Glutamatergic neuron (in vitro differentiated cells): Measurements from ENCODE around the gene FANK1. TPM values are rescaled to one million over a fixed set of nuclear protein-coding genes. Genes with fewer than 3 reads are reported as not detected.

Experiments used
- DNase-seq: peaks from one replicate; pipeline ENCODE4 v3.0.0; 2022
- H3K27ac Mint-ChIP-seq: one replicate; pipeline ENCODE4 v1.8.0; 2020; ENCODE audit warnings: mild to moderate bottlenecking, mixed read lengths, inconsistent platforms; ENCODE audit not compliant: unreplicated experiment
- H3K27me3 Mint-ChIP-seq: one replicate; pipeline ENCODE4 v1.8.0; 2020; ENCODE audit warnings: mild to moderate bottlenecking, moderate library complexity, mixed read lengths, inconsistent platforms; ENCODE audit not compliant: unreplicated experiment
- H3K36me3 Mint-ChIP-seq: one replicate; pipeline ENCODE4 v1.8.0; 2020; ENCODE audit warnings: mild to moderate bottlenecking, mixed read lengths, inconsistent platforms; ENCODE audit not compliant: unreplicated experiment
- H3K4me1 Mint-ChIP-seq: one replicate; pipeline ENCODE4 v1.8.0; 2020; ENCODE audit warnings: mild to moderate bottlenecking, low read depth, mixed read lengths, inconsistent platforms; ENCODE audit not compliant: unreplicated experiment
- H3K4me3 Mint-ChIP-seq: one replicate; pipeline ENCODE4 v1.8.0; 2020; ENCODE audit warnings: mild to moderate bottlenecking, mixed read lengths, inconsistent platforms; ENCODE audit not compliant: unreplicated experiment
- H3K9me3 Mint-ChIP-seq: one replicate; pipeline ENCODE4 v1.8.0; 2020; ENCODE audit warnings: mild to moderate bottlenecking, moderate library complexity, mixed read lengths, inconsistent platforms; ENCODE audit not compliant: unreplicated experiment
- CTCF ChIP-seq: fragments of 200-600 bp; sonication (generic); IDR thresholded peaks from one replicate; pipeline ENCODE4 v1.5.0; 2021; ENCODE audit not compliant: partially characterized antibody, unreplicated experiment
- total RNA-seq: library from RNA; stranded (reverse); fragmentation: NEBNext Ultra II Directional; extraction: Animal tissue kit (Norgen Biotek cat#: 25700); gene quantifications from one replicate; pipeline ENCODE4 v1.2.1, GENCODE V29; 2021; ENCODE audit not compliant: unreplicated experiment

FANK1 gene
- total RNA-seq, 1 donor from 2014 or later, result 0.59 TPM

- Mint-ChIP-seq H3K9me3 (no peaks in the 10 kb centered on the region), H3K36me3 (no peaks in the 10 kb centered on the region), H3K27me3 (no peaks in the 10 kb centered on the region)
Measured at GRCh38 chr10:125850766-125851731, 45.3 kb upstream of the FANK1 start.

GRCh38 chr10:125852487-125852886, 43.9 kb upstream of the FANK1 start:
- H3K36me3 Mint-ChIP-seq, result no peaks in the 10 kb centered on the region
- H3K9me3 Mint-ChIP-seq, result no peaks in the 10 kb centered on the region
- H3K27me3 Mint-ChIP-seq, result no peaks in the 10 kb centered on the region
- no peak overlapping the region for H3K4me3 Mint-ChIP-seq
- TF ChIP-seq CTCF, result no peak
- no peak for DNase-seq
- no peak overlapping the region for H3K27ac Mint-ChIP-seq
- peaks cover 3% of the 10 kb centered on the region for H3K4me1 Mint-ChIP-seq

More at GRCh38 chr10:125850766-125851731, 45.3 kb upstream of the FANK1 start:
- H3K4me1 Mint-ChIP-seq, result peaks cover 3% of the 10 kb centered on the region
- no peak for DNase-seq
- H3K4me3 Mint-ChIP-seq, result no peak overlapping the region
- no peak overlapping the region for H3K27ac Mint-ChIP-seq
- no peak for TF ChIP-seq CTCF

GRCh38 chr10:125857185-125857760, 39.1 kb upstream of the FANK1 start:
- H3K27me3 Mint-ChIP-seq, result no peaks in the 10 kb centered on the region
- no peak overlapping the region for H3K27ac Mint-ChIP-seq
- H3K9me3 Mint-ChIP-seq, result no peaks in the 10 kb centered on the region
- H3K36me3 Mint-ChIP-seq, result no peaks in the 10 kb centered on the region
- no peak for DNase-seq
- no peak for TF ChIP-seq CTCF
- no peaks in the 10 kb centered on the region for H3K4me1 Mint-ChIP-seq
- H3K4me3 Mint-ChIP-seq, result no peak overlapping the region

GRCh38 chr10:125859128-125859817, 37.1 kb upstream of the FANK1 start:
- H3K27ac Mint-ChIP-seq, result no peak overlapping the region
- no peaks in the 10 kb centered on the region for H3K4me1 Mint-ChIP-seq
- no peaks in the 10 kb centered on the region for H3K9me3 Mint-ChIP-seq
- H3K36me3 Mint-ChIP-seq, result no peaks in the 10 kb centered on the region
- TF ChIP-seq CTCF, result no peak
- no peak overlapping the region for H3K4me3 Mint-ChIP-seq
- no peaks in the 10 kb centered on the region for H3K27me3 Mint-ChIP-seq
- DNase-seq, result no peak
